Glomerular visceral epithelial cell (primary cell): Measurements from ENCODE around the gene C4BPA.
A peak's percentile ranks its signal among the peaks of the same experiment; 100 is the strongest.

ENCODE experiments used
- DNase-seq: peaks from one replicate; pipeline ENCODE4 v3.0.0-alpha.2; 2016; ENCODE audit errors: extremely low spot score

The C4BPA gene

GRCh38 chr1:207124389-207124788 lies 20.4 kb downstream of the C4BPA start:
- no peak for DNase-seq

DNA sequence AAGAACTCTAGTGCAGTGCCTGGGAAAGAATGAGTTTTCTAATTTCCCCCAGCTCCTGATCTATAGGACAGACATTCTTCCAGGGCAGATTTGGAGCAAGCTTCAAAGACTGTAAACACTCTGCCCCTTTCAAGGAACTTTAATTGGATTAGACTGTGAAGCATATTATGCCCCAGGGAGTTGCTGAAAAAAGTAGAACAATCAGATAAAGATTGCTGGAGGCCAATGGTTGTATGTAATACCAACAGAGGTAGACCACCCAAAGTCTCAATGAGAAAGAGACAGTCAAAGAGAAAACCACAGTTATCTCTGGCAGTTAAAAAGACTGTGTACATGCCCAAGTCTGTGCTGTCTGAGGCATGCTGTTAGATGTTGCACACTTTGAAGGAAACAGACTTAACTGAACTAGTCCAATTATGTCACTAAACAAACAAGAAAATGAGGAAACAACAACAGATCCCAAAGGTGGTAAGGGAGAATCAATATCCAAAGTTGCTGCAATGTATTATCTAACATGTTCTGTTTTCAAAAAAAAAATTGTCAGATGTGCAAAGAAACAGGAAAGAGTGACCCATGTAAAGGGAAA lies 24.4 kb downstream of the C4BPA start:
- no peak for DNase-seq

GRCh38 chr1:207129053-207129452 lies 25.0 kb downstream of the C4BPA start:
- DNase-seq, result no peak

GRCh38 chr1:207130252-207131036 lies 26.4 kb downstream of the C4BPA start:
- no peak for DNase-seq

DNA sequence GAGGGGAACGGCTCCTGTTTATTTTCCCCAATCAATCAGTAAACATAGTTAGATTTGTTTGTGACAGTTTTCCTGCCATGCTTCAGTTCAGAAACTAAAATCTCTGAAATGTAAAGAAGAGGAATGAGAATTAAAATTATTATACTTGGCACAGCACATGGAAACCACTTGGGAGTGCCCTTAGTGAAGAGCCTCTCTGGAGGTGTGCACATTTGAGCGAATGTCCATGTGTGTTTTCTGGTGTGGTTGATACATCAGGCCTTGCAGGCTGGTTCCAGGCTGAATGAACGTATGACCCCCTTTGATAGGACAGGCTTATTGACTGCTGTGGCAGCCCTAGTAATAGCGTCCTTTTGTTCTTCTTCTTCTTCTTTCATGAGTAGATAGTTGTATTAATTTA lies 27.1 kb downstream of the C4BPA start:
- DNase-seq, result no peak

DNA sequence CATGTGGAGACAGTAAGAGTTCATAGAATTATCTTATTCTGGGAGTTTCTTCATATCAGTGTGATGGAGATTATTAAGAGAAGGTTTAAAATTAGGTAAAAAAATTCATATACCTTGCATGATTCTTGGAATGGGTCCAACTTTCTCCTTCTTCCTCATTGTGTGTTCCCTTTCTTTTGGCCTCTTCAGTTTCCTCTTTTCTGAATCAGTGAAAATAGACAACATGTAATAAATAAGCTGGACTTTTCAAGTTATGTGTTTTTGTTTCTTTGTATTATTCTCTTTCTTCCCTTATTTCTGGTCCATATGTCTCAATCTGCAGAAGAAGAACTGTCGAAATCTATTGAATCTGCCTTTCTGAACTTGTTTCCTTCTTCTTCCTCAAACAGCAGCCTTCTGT lies 30.5 kb downstream of the C4BPA start:
- DNase-seq, result no peak

DNA sequence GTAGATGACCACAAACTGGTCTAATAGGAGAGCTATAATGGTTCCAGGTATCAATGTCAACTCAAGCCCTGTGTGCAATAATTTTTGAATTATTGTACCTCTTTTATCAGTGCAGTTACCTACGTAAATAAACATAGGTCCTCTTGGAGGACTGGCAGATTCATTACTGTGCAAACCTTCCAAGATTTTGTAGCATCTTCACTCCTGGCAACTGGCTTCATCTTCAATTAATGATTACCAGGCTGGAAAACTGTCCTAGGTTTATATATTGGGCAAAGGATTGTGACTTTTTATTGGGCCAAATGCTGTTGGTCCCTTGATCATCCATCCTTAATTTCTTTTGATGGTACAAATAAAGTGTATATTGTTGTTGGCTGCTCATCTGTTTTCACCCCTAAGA lies 35.6 kb downstream of the C4BPA start:
- DNase-seq, result no peak

- DNase-seq, result no peak
Observed at GRCh38 chr1:207140536-207140935, 36.5 kb downstream of the C4BPA start.

DNA sequence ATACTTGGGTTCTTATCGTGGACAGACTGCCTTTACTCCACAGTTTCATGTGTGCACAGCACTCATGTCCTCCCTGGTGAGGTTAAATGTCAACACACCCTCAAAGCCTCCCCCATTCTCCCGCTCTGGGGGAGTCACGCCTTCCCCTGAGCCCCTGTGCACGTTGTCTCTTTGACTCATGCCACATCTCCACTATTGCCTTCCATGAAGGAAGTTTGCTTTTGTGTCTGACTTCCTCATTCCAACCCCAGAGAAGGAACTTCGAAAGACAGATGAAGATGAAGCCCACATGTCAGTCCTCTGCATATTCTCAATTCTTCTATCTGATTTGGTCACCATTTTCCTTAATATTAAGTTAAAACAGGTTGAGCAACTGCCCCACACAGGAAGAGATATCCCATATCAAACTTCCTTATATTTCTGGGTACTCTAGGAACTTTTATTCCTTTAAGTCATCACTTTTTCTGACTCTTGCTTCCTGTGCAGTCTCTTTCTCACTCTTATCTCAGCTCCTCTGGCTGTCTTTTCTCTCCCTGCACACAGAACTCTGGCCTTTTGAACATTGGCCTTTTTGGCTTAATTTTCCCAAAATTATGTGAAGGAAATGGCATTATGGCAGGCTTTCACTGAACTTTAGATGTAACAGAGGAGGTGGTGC lies 41.5 kb downstream of the C4BPA start:
- no peak for DNase-seq

GRCh38 chr1:207151920-207152319 lies 47.9 kb downstream of the C4BPA start:
- DNase-seq, result no peak

- DNase-seq, result peak; percentile 7
Observed at GRCh38 chr1:207152792-207153468, 48.9 kb downstream of the C4BPA start.

DNA sequence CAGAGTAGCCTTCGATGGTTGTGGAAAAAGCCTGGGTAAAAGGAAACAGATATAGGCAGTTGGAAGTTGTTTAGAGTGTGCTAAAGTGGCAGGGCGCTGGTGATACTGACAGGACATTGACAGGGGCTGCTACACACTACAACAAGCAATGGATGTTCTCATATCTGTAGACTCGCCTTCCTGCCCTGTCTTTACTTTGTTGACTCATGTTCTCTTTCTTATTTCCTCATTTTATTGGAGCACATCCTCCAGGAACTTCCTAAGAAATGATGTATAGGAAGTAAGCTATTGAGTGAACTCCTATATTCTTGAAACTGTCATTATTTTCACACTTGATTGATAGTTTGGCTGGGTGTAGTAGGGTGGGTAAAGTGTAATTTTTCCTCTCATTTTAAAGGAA lies 51.0 kb downstream of the C4BPA start:
- no peak for DNase-seq

DNA sequence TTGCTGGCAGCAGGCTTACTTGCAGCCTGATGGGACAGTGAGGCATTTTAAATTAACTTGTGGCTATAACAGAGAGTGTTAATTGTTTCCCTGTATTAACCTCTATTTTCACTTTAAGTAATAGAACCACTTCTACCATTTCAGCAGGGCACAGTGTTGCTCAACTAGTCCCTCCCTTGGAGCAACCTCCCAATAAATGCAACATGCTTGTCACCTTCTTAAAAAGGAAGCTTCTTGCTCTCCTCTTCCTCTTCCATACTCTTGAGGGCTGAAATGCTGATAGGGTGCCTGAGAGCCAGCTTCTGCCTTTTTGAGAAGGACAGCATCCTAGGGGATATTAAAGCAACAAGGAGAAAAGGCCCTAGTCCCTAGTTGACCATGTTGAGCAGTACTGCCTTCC lies 52.1 kb downstream of the C4BPA start:
- DNase-seq, result no peak

GRCh38 chr1:207156826-207157225 lies 52.8 kb downstream of the C4BPA start:
- no peak for DNase-seq

DNA sequence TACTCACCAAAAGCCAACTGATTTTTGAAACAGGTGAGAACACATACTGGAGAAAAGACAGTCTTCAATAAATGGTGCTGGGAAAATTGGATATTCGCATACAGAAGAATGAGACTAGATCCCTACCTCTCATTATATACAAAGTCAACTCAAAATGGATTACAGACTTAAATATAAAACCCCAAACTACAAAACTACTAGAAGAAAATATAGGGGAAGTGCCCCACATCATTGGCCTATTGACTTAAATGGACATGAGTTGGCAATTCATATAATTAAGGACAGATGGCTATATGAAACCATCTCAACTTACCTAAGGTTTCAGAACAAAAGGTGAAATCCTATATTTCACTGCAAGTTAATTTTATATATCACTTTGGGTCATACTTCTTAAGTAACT lies 60.1 kb downstream of the C4BPA start:
- no peak for DNase-seq

DNA sequence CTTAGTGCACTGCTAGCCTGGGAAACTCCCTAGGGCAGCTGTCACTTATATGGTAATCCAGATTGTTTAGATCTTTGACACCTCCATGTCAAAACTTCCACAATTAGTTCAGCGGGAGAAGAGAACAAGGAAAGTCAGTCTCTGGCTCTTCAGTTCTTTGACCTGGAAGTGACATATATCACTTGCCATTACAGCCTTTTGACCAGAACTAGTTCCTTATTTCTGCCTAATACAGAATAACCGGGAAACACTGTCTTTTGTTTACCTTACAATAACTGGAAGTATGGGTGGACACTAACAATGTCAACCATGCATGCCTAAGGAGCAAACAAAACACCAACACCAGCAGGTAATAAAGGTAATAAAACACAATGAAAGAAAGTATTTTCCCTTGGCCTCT lies 68.3 kb downstream of the C4BPA start:
- no peak for DNase-seq

DNA sequence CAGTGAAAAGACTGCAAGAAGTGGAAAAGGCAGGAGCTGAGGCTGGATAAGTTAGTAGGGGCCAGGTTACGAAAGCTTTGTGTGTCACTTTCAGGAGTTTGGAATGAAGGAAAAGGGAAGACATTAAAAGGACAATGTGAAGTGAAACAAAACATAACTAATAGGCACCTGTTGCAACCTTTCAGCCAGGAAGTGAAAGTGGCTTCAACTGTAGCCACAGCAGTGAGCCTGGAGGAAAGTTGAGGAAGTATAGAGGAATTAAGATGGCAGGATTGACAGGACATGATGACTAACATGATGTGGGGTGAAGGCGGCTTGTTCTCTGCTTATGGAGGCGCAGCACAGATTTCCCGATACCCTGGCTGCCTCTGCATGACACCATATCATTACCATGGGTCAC lies 68.9 kb downstream of the C4BPA start:
- DNase-seq, result no peak

- no peak for DNase-seq
Observed at GRCh38 chr1:207173396-207173795, 69.4 kb downstream of the C4BPA start.

GRCh38 chr1:207174913-207175312 lies 70.9 kb downstream of the C4BPA start:
- DNase-seq, result no peak

DNA sequence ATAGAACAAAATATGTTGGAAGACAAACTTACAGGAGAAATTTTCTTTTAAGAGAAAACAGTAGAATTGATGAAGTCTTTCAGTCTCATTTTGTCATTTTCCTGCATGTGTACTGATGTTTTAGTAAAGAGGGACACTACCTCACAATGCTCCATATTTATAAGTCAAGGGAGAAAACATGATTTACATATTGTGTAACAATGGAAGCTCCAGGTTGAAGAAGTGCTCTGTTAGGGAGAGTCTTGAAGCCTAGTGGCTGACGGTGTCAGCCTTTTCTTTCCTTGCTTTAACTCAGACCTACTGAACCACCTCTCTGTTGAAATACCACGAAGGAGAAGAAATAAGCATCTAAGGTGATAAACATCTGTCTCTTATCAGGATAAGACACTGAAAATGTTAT lies 75.0 kb downstream of the C4BPA start:
- no peak for DNase-seq

DNA sequence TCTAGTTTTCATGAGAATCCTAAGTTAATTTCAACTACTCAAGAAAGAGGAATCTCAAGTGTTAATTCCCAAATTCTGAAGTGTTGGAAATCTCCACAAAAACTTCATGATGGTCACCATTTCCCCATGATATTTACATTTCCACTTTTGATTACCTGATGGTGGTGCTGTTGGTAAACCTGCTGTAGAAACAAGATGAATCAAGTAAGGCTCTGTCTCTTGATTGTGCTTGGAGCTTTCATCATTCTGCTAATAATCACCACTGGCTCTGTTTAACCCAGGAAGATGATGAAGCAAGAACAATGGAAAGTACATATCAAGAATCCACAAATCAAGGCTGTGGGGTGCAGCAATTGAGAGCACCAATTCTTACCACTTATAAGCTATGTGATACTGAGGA lies 77.8 kb downstream of the C4BPA start:
- DNase-seq, result no peak

DNA sequence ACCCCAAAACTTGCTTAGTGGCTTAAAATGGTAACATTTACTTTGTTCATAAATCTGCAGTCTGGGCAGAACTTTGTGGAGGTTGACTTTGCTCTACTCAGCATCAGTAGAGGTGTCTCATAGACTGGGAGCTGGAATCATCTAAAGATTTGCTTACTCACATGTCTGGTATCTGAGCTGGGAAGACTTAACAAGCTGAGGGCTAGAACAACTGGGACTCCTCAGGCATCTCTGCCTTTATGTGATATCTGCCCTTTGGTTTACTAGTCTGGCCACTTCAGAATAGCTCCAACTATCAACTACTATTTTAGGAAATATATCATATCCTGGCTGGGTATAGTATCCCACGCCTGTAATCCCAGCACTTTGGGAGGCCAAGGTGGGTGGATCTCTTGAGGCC lies 82.5 kb downstream of the C4BPA start:
- no peak for DNase-seq

- no peak for DNase-seq
Observed at GRCh38 chr1:207188901-207189300, 84.9 kb downstream of the C4BPA start.
